Measurements from ENCODE around the gene GOLGA7B. TPM values are rescaled to one million over a fixed set of nuclear protein-coding genes. Genes with fewer than 3 reads are reported as not detected.
A peak's percentile ranks its signal among the peaks of the same experiment; 100 is the strongest.
"Not testable (repeated sequence)": the region's sequence is repeated elsewhere in the genome, so short reads cannot be mapped to it uniquely, and the experiment has no call there.

GOLGA7B gene
- total and polyA plus RNA-seq, 4 experiments from 2014 or later, result 0.46 to 7.9 (median 4.6) TPM

DNA sequence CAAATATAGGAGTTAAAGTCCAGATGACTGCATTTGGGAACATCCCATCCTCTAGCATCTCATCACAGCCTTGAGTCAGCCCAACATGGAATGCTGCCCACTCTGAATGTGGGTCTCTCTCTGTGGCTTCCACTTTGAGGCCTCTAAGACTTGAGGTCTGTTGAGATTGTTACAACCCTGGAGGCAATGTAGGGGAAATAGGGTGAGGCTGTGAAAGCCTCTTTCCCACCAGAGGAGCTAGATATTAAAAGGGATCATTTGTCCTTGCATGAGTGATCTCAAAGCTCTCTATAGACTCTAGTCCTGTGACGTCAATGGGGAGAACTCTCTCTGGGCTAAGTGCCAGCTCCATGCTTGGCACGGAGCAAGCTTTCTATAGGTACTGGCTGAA, 6.4 kb upstream of the GOLGA7B start:
- Mint-ChIP-seq H3K27me3 (no peaks in the 10 kb centered on the region), H3K9me3 (no peaks in the 10 kb centered on the region), H3K27ac (no peak overlapping the region), H3K4me1 (peaks cover 10 to 21% (median 16%) of the 10 kb centered on the region in 4 donors), H3K36me3 (peaks cover 0 to 1% of the 10 kb centered on the region in 2 donors), H3K4me3 (no peak overlapping the region)
- no peaks in the 10 kb centered on the region for H3K9me3 ChIP-seq (ENCODE audit: control insufficient read depth in 1 of 2, low read length in 2 of 2)
- no peak overlapping the region for H3K27ac ChIP-seq (ENCODE audit: low read depth, low read length)
- no peak overlapping the region for H3K4me3 ChIP-seq (ENCODE audit: low read length in 2 of 2)
- intact Hi-C loops (cut with micrococcal nuclease), result no loop called here
- DNase-seq, result no peak
- H3K27me3 ChIP-seq (ENCODE audit: insufficient read depth, low read length), result no peaks in the 10 kb centered on the region
- H3K36me3 ChIP-seq (ENCODE audit: insufficient read depth, low read length), result no peaks in the 10 kb centered on the region
- ChIA-PET CTCF (ENCODE audit: partially characterized antibody) (interaction anchor here (0.8 to 1.5 kb wide), 6 partner anchors 11 to 112 kb away, joined by 3 to 10 read pairs (median 4); no protein-coding TSS in a partner anchor), POLR2A (ENCODE audit: partially characterized antibody) (interaction anchor here (0.7 to 1.4 kb wide), 3 partner anchors 9 to 107 kb away, joined by 3 to 4 read pairs (median 3); no protein-coding TSS in a partner anchor)
- H3K4me1 ChIP-seq (ENCODE audit: insufficient read depth, low read length), result no peaks in the 10 kb centered on the region

DNA sequence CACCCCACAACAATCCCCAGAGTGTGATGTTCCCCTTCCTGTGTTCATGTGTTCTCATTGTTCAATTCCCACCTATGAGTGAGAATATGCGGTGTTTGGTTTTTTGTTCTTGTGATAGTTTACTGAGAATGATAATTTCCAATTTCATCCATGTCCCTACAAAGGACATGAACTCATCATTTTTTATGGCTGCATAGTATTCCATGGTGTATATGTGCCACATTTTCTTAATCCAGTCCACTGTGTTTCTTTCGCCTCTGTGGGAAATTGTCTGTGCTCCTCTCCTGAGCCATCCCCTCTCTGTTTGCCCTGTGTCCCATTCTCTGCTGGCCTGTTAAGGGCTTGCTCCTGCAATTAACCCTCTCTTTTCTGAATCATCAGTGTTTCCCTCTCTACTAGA, 5.7 kb upstream of the GOLGA7B start:
- H3K36me3 Mint-ChIP-seq; H3K27ac ChIP-seq (ENCODE audit: low read depth, low read length); intact Hi-C loops (cut with micrococcal nuclease); H3K4me3 ChIP-seq (ENCODE audit: low read length in 2 of 2); H3K4me3 Mint-ChIP-seq; H3K9me3 ChIP-seq (ENCODE audit: control insufficient read depth in 1 of 2, low read length in 2 of 2); H3K9me3 Mint-ChIP-seq; H3K36me3 ChIP-seq (ENCODE audit: insufficient read depth, low read length); H3K4me1 ChIP-seq (ENCODE audit: insufficient read depth, low read length); H3K27me3 ChIP-seq (ENCODE audit: insufficient read depth, low read length); H3K27me3 Mint-ChIP-seq; DNase-seq: not testable (repeated sequence)
- H3K4me1 Mint-ChIP-seq, result peaks cover 13 to 24% (median 15%) of the 10 kb centered on the region in 4 donors
- ChIA-PET POLR2A (ENCODE audit: partially characterized antibody) (interaction anchor here (1.4 kb wide), 1 partner anchor 107 kb away, joined by 3 read pairs; no protein-coding TSS in a partner anchor), CTCF (ENCODE audit: partially characterized antibody) (interaction anchor here (1.0 to 1.5 kb wide), 4 partner anchors 12 to 51 kb away, joined by 3 to 10 read pairs (median 7); no protein-coding TSS in a partner anchor)
- peak overlapping the region in 1 of 7 donors; percentile 31 for H3K27ac Mint-ChIP-seq

DNA sequence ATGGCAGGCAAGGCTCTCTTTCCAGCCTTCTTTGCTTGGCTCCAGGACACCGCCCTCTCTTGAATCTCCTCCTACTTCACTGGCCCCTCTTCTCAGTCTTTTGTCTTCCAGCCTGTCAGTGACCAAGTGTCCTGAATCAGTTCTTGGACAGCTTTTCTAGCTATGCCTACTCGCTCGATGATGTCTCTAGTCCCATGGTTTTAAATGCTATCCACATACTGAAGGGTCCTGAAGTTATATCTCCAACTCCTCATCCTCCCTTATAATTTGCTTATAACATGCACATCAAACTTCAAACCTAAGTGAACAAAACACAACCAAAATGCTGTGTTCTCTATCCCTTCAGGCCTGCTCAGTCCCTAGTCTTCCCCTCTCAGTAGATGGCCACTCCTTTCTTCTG, 5.0 kb upstream of the GOLGA7B start:
- Histone ChIP-seq H3K36me3 (ENCODE audit: insufficient read depth, low read length) (no peaks in the 10 kb centered on the region), H3K9me3 (ENCODE audit: control insufficient read depth in 1 of 2, low read length in 2 of 2) (no peaks in the 10 kb centered on the region), H3K4me1 (ENCODE audit: insufficient read depth, low read length) (peaks cover 8% of the 10 kb centered on the region), H3K27me3 (ENCODE audit: insufficient read depth, low read length) (no peaks in the 10 kb centered on the region), H3K27ac (ENCODE audit: low read depth, low read length) (no peak overlapping the region), H3K4me3 (ENCODE audit: low read length in 2 of 2) (no peak overlapping the region)
- peaks cover 17 to 29% (median 19%) of the 10 kb centered on the region in 4 donors for H3K4me1 Mint-ChIP-seq
- CTCF ChIA-PET (ENCODE audit: partially characterized antibody), result no interaction called here
- H3K36me3 Mint-ChIP-seq, result peaks cover 0 to 3% of the 10 kb centered on the region in 2 donors
- DNase-seq, result no peak
- H3K27ac Mint-ChIP-seq, result no peak overlapping the region
- H3K27me3 Mint-ChIP-seq, result no peaks in the 10 kb centered on the region
- POLR2A ChIA-PET (ENCODE audit: partially characterized antibody), result no interaction called here
- intact Hi-C loops (cut with micrococcal nuclease), result no loop called here
- no peaks in the 10 kb centered on the region for H3K9me3 Mint-ChIP-seq
- H3K4me3 Mint-ChIP-seq, result no peak overlapping the region

DNA sequence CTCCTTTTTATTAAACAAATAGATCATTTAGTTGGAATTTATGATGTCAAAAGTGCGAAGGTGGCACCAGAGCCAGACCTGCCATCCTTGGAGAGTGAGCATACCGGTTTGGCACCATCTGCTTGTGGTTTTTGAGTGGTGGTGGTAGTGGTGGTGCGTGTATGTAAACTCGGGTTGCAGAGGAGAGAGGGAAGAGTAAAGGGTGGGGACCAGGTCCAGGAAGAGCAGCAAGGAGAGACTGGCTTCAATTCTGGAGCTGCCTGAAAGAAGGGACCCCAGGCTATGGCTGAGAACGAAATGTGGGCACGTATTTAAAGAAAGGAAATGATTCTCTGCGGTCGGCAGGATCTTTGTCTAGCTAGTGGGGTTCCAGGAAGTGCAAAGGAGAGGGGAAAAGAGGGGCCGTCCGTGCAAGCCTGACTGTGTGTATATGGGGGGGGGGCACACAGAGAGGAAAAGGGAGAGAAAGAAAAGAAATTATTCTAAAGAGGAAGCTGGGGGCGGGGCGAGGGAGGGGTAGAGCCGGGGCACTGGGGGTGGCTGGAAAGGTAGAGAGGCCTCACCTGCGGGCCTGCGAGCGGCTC, 448 bp upstream of the GOLGA7B start:
- H3K4me3 Mint-ChIP-seq, result peak overlapping the region; percentile 85 to 98 (median 94)
- Histone ChIP-seq H3K9me3 (ENCODE audit: control insufficient read depth in 1 of 2, low read length in 2 of 2) (no peaks in the 10 kb centered on the region), H3K4me1 (ENCODE audit: insufficient read depth, low read length) (peaks cover 40% of the 10 kb centered on the region), H3K27ac (ENCODE audit: low read depth, low read length) (peak overlapping the region; percentile 32), H3K4me3 (ENCODE audit: low read length in 2 of 2) (peak overlapping the region; percentile 67 to 76), H3K27me3 (ENCODE audit: insufficient read depth, low read length) (no peaks in the 10 kb centered on the region), H3K36me3 (ENCODE audit: insufficient read depth, low read length) (no peaks in the 10 kb centered on the region)
- CTCF ChIA-PET (ENCODE audit: partially characterized antibody), result interaction anchor here (1.2 to 5.1 kb wide), 4 partner anchors 19 to 58 kb away, joined by 3 to 42 read pairs (median 17); no protein-coding TSS in a partner anchor
- intact Hi-C loops (cut with micrococcal nuclease), result no loop called here
- H3K4me1 Mint-ChIP-seq, result peaks cover 28 to 40% (median 37%) of the 10 kb centered on the region in 4 donors
- peak in 2 of 5 donors; percentile 13 to 41 for DNase-seq
- POLR2A ChIA-PET (ENCODE audit: partially characterized antibody), result interaction anchor here (0.7 to 4.9 kb wide), 14 partner anchors 10 to 1262 kb away, joined by 3 to 56 read pairs (median 4); partner anchors contain the start of genes MARVELD1, R3HCC1L and ZFYVE27
- no peaks in the 10 kb centered on the region for H3K27me3 Mint-ChIP-seq
- H3K36me3 Mint-ChIP-seq, result peaks cover 0 to 12% of the 10 kb centered on the region in 2 donors
- H3K9me3 Mint-ChIP-seq, result no peaks in the 10 kb centered on the region
- H3K27ac Mint-ChIP-seq, result peak overlapping the region; percentile 63 to 94 (median 84)

DNA sequence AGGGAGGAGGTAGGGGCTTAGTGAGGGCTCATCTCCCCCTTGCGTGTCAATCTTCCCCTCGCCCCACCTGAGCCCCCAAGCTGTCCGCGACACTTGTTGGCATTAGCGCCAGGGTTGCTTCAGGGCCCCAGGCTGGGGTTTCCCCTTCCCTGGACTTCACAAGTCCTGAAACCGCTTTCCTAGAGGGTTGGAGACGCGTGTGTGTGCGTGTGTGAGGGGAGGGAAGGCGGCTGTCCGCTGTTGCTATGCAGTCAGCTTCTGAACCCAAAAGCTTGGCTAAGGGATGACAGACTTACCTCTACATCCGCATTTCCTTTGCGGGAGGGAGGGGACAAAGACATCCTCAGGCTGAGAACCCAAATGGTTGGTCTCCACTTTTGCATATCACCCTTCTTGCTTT, 803 bp downstream of the GOLGA7B start:
- Histone ChIP-seq H3K27me3 (ENCODE audit: insufficient read depth, low read length) (no peaks in the 10 kb centered on the region), H3K4me3 (ENCODE audit: low read length in 2 of 2) (peak overlapping the region; percentile 76 to 79), H3K9me3 (ENCODE audit: control insufficient read depth in 1 of 2, low read length in 2 of 2) (no peaks in the 10 kb centered on the region), H3K4me1 (ENCODE audit: insufficient read depth, low read length) (peaks cover 40% of the 10 kb centered on the region), H3K36me3 (ENCODE audit: insufficient read depth, low read length) (no peaks in the 10 kb centered on the region), H3K27ac (ENCODE audit: low read depth, low read length) (peak overlapping the region; percentile 19)
- H3K27ac Mint-ChIP-seq, result peak overlapping the region; percentile 87 to 92 (median 91)
- no peaks in the 10 kb centered on the region for H3K9me3 Mint-ChIP-seq
- ChIA-PET CTCF (ENCODE audit: partially characterized antibody) (interaction anchor here (0.5 to 5.1 kb wide), 6 partner anchors 15 to 69 kb away, joined by 3 to 42 read pairs (median 4); no protein-coding TSS in a partner anchor), POLR2A (ENCODE audit: partially characterized antibody) (interaction anchor here (0.8 to 4.9 kb wide), 9 partner anchors 11 to 164 kb away, joined by 3 to 56 read pairs (median 9); partner anchors contain the start of genes AVPI1 and ZFYVE27)
- no peaks in the 10 kb centered on the region for H3K27me3 Mint-ChIP-seq
- H3K4me1 Mint-ChIP-seq, result peaks cover 30 to 49% (median 42%) of the 10 kb centered on the region in 4 donors
- peaks cover 5 to 12% of the 10 kb centered on the region in 2 donors for H3K36me3 Mint-ChIP-seq
- peak; percentile 29 to 57 (median 34) for DNase-seq
- intact Hi-C loops (cut with micrococcal nuclease), result loop anchor here (1.0 to 5.0 kb wide), 4 partner anchors 19 to 282 kb away; partner anchors contain the start of genes AVPI1 and R3HCC1L
- H3K4me3 Mint-ChIP-seq, result peak overlapping the region; percentile 90 to 96 (median 91)

DNA sequence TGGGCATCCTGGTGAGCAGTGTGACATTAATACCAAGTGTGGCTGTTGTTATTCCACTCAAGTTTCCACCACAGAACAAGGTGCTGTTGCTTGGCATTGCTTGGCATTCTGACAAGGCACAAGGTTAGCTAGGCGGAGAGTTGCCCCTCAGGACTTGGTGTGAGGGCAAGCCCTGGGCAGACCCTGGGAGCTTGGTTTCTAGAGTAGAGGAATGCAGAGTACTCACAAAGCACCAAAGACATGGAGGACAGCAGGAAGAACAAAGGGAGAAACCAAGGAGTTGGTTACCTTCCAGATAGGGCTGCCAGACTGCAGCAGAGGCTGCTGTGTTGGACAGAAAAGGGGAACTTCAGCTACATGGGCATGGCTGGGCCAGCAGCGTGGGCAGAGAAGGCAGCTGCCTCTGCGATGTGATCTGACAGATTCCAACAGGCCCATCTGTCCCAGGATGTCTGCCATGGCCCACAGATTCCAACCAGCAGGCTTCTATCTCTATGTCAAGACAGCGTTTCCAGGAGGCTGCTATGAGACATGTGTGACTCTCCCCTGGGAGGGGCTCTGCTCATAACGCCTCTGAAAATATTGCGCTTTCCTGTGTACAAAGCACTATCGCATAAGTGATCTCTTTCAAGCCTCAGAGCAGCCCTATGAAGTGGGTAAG, 1.8 kb downstream of the GOLGA7B start:
- H3K4me1 ChIP-seq (ENCODE audit: insufficient read depth, low read length), result peaks cover 40% of the 10 kb centered on the region
- DNase-seq, result peak; percentile 50 to 70 (median 57)
- H3K4me1 Mint-ChIP-seq, result peaks cover 30 to 51% (median 44%) of the 10 kb centered on the region in 4 donors
- CTCF ChIA-PET (ENCODE audit: partially characterized antibody), result interaction anchor here (1.1 to 5.1 kb wide), 4 partner anchors 14 to 60 kb away, joined by 3 to 42 read pairs (median 18); no protein-coding TSS in a partner anchor
- H3K9me3 Mint-ChIP-seq, result no peaks in the 10 kb centered on the region
- no peaks in the 10 kb centered on the region for H3K27me3 Mint-ChIP-seq
- H3K27me3 ChIP-seq (ENCODE audit: insufficient read depth, low read length), result no peaks in the 10 kb centered on the region
- H3K4me3 ChIP-seq (ENCODE audit: low read length in 2 of 2), result peak overlapping the region; percentile 76 to 79
- H3K36me3 Mint-ChIP-seq, result peaks cover 5 to 12% of the 10 kb centered on the region in 2 donors
- no peaks in the 10 kb centered on the region for H3K36me3 ChIP-seq (ENCODE audit: insufficient read depth, low read length)
- H3K27ac ChIP-seq (ENCODE audit: low read depth, low read length), result peak overlapping the region; percentile 19
- H3K4me3 Mint-ChIP-seq, result peak overlapping the region; percentile 90 to 96 (median 91)
- intact Hi-C loops (cut with micrococcal nuclease), result loop anchor here (2.0 to 5.0 kb wide), 3 partner anchors 59 to 281 kb away; partner anchors contain the start of genes AVPI1 and R3HCC1L
- POLR2A ChIA-PET (ENCODE audit: partially characterized antibody), result interaction anchor here (1.1 to 4.9 kb wide), 6 partner anchors 8 to 165 kb away, joined by 3 to 56 read pairs (median 10); partner anchors contain the start of genes AVPI1 and ZFYVE27
- no peaks in the 10 kb centered on the region for H3K9me3 ChIP-seq (ENCODE audit: control insufficient read depth in 1 of 2, low read length in 2 of 2)
- peak overlapping the region; percentile 52 to 91 (median 72) for H3K27ac Mint-ChIP-seq

Data from CD4-positive, alpha-beta memory T cell (primary cell).